HepG2 (cell line): ENCODE data around the gene CEBPA. TPM values are rescaled to one million over a fixed set of nuclear protein-coding genes. Genes with fewer than 3 reads are reported as not detected.
A peak's percentile ranks its signal among the peaks of the same experiment; 100 is the strongest.

Source experiments
- HOXA9 ChIP-seq: sonication (generic); formaldehyde crosslinking; IDR thresholded peaks from 2 replicates; pipeline ENCODE4 v1.8.1; 2022; ENCODE audit warnings: missing genetic modification reagents, mild to moderate bottlenecking, moderate library complexity, borderline replicate concordance
- IRF2 ChIP-seq: IDR thresholded peaks from 2 replicates; pipeline ENCODE4 v1.6.1; 2018; ENCODE audit warnings: missing genetic modification reagents, missing compliant biosample characterization
- KLF16 ChIP-seq, 2 experiments: sonication (generic) in 1 of 2; formaldehyde crosslinking in 1 of 2; IDR thresholded peaks; 2 replicates each; pipeline versions ENCODE4 v1.6.1 to v1.8.0; 2016 to 2023; ENCODE audit warnings: missing genetic modification reagents in 2 of 2, missing compliant biosample characterization in 1 of 2
- PAWR ChIP-seq: sonication (generic); formaldehyde crosslinking; IDR thresholded peaks from 2 replicates; pipeline ENCODE4 v1.4.0; 2020; ENCODE audit warnings: missing genetic modification reagents, mild to moderate bottlenecking, borderline replicate concordance
- RBFOX2 ChIP-seq: fragments of 200-400 bp; formaldehyde crosslinking; IDR thresholded peaks from 2 replicates; pipeline ENCODE4 v1.6.1; 2017; ENCODE audit warnings: low read depth, mild to moderate bottlenecking, low read length
- SKI ChIP-seq: fragments of 450-650 bp; IDR thresholded peaks from one replicate; pipeline ENCODE4 v1.6.1; 2018; ENCODE audit warnings: mild to moderate bottlenecking; ENCODE audit not compliant: partially characterized antibody
- SSRP1 ChIP-seq: IDR thresholded peaks from 2 replicates; pipeline ENCODE4 v1.6.1; 2016; ENCODE audit warnings: control low read depth
- ZBTB7B ChIP-seq: sonication (generic); formaldehyde crosslinking; IDR thresholded peaks from 2 replicates; pipeline ENCODE4 v1.4.0; 2020; ENCODE audit warnings: missing genetic modification reagents
- ZMYM4 ChIP-seq: sonication (generic); formaldehyde crosslinking; IDR thresholded peaks from 2 replicates; pipeline ENCODE4 v1.8.1; 2023; ENCODE audit warnings: mild to moderate bottlenecking, missing genetic modification reagents
- ZNF230 ChIP-seq: sonication (generic); formaldehyde crosslinking; IDR thresholded peaks from 2 replicates; pipeline ENCODE4 v1.4.0; 2020; ENCODE audit warnings: mild to moderate bottlenecking, missing genetic modification reagents
- ZNF557 ChIP-seq: sonication (generic); formaldehyde crosslinking; IDR thresholded peaks from 2 replicates; pipeline ENCODE4 v1.4.0; 2020; ENCODE audit warnings: missing genetic modification reagents
- ZNF780A ChIP-seq: sonication (generic); formaldehyde crosslinking; IDR thresholded peaks from 2 replicates; pipeline ENCODE4 v1.8.0; 2022; ENCODE audit warnings: mild to moderate bottlenecking, missing genetic modification reagents, moderate library complexity
- polyA plus RNA-seq, 8 experiments: library from polyadenylated mRNA; depleted of rRNA in 3 of 8; stranded (reverse) in 7 of 8; unstranded in 1 of 8; fragments of >200 nt; fragmentation: Illumina TruSeq in 4 of 8; extraction: Trizol in 4 of 8; gene quantifications; 2 replicates each; pipeline versions ENCODE4 v1.2.1 to v1.2.3, GENCODE V29; 2011 to 2016; ENCODE audit warnings: low read depth in 4 of 8, missing spikeins in 1 of 8, mixed read lengths in 1 of 8; ENCODE audit not compliant: insufficient read depth in 1 of 8
- total RNA-seq, 5 experiments: library from RNA; depleted of rRNA; stranded (reverse); fragments of >200 nt; fragmentation: Illumina TruSeq; extraction: Trizol; gene quantifications; 2 replicates each; pipeline ENCODE4 v1.2.3, GENCODE V29; 2016; ENCODE audit warnings: low read depth in 1 of 5
- TF ChIP-seq, protein P1 (sequence below): fragments of 450-650 bp; IDR thresholded peaks from 2 replicates; pipeline ENCODE4 v1.6.1; 2017; ENCODE audit warnings: mild to moderate bottlenecking
- TF ChIP-seq, protein P2 (sequence below): sonication (generic); formaldehyde crosslinking; IDR thresholded peaks from 2 replicates; pipeline ENCODE4 v1.9.0; 2022; ENCODE audit warnings: missing genetic modification reagents, mild to moderate bottlenecking, borderline replicate concordance
- TF ChIP-seq, protein P3 (sequence below): IDR thresholded peaks from 2 replicates; pipeline ENCODE4 v1.6.1; 2016; ENCODE audit warnings: low read depth, missing genetic modification reagents, missing compliant biosample characterization
- TF ChIP-seq, protein P4 (sequence below): sonication (generic); formaldehyde crosslinking; IDR thresholded peaks from 2 replicates; pipeline ENCODE4 v1.5.1; 2020; ENCODE audit warnings: mild to moderate bottlenecking, missing genetic modification reagents, moderate library complexity

The CEBPA gene
- total and polyA plus RNA-seq, 2 of the 13 experiments (the other 11 are each of a cell fraction or from before 2014, with no cell fraction given), result 24.8 to 103 TPM

DNA sequence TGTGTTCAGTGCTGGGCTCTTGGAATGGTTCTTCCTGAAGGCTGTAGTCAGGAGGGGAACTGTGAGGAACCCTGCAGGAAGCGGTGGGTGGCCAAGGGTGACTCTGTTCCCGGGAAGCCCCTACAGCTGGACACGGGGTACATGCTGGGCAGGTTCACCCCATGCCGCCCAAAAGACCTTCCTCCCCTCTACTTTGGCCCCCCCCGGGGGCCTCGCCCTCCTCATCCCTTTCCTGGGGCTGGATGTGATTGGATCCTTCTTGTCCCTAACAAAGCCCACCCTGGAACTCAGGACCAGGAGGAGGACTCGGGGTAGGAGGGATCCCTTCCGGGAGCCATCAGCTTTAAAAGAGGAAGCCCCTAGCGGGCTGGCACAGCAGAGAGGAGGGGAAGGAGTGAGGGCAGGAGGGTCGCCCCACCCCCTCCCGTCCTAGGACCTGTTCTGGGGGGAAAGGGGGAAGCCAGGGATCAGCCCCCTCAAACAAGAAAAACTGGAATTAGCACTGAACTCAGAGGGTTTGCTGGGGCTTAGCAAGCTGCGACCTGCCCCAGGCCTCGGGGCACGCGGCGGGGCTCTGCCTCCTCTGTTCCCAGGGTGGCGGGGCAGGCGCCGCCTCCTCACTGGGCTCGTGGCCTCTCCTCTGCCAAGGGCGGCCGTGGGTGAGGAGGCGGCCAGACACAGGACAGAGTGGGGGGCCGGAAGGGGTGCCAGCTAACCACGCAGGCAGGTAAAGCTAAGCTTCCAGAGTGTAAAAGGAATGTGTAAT, 4.0 kb downstream of the CEBPA start (continued):
- TF ChIP-seq, protein P1, sequence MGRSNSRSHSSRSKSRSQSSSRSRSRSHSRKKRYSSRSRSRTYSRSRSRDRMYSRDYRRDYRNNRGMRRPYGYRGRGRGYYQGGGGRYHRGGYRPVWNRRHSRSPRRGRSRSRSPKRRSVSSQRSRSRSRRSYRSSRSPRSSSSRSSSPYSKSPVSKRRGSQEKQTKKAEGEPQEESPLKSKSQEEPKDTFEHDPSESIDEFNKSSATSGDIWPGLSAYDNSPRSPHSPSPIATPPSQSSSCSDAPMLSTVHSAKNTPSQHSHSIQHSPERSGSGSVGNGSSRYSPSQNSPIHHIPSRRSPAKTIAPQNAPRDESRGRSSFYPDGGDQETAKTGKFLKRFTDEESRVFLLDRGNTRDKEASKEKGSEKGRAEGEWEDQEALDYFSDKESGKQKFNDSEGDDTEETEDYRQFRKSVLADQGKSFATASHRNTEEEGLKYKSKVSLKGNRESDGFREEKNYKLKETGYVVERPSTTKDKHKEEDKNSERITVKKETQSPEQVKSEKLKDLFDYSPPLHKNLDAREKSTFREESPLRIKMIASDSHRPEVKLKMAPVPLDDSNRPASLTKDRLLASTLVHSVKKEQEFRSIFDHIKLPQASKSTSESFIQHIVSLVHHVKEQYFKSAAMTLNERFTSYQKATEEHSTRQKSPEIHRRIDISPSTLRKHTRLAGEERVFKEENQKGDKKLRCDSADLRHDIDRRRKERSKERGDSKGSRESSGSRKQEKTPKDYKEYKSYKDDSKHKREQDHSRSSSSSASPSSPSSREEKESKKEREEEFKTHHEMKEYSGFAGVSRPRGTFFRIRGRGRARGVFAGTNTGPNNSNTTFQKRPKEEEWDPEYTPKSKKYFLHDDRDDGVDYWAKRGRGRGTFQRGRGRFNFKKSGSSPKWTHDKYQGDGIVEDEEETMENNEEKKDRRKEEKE, result no peak
- TF ChIP-seq, protein P2, sequence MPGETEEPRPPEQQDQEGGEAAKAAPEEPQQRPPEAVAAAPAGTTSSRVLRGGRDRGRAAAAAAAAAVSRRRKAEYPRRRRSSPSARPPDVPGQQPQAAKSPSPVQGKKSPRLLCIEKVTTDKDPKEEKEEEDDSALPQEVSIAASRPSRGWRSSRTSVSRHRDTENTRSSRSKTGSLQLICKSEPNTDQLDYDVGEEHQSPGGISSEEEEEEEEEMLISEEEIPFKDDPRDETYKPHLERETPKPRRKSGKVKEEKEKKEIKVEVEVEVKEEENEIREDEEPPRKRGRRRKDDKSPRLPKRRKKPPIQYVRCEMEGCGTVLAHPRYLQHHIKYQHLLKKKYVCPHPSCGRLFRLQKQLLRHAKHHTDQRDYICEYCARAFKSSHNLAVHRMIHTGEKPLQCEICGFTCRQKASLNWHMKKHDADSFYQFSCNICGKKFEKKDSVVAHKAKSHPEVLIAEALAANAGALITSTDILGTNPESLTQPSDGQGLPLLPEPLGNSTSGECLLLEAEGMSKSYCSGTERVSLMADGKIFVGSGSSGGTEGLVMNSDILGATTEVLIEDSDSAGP (CRISPR knock-in tag), result 0 out of 2 replicates have a peak, but pooled peaks have one; percentile 2
- TF ChIP-seq ZNF230 (CRISPR knock-in tag), result 0 out of 2 replicates have a peak, but pooled peaks have one; percentile 41
- TF ChIP-seq RBFOX2, result peak; percentile 80
- no peak for TF ChIP-seq ZNF780A (CRISPR knock-in tag)
- TF ChIP-seq IRF2, result no peak
- 0 out of 2 replicates have a peak, but pooled peaks have one; percentile 25 for TF ChIP-seq ZBTB7B
- TF ChIP-seq, protein P3, sequence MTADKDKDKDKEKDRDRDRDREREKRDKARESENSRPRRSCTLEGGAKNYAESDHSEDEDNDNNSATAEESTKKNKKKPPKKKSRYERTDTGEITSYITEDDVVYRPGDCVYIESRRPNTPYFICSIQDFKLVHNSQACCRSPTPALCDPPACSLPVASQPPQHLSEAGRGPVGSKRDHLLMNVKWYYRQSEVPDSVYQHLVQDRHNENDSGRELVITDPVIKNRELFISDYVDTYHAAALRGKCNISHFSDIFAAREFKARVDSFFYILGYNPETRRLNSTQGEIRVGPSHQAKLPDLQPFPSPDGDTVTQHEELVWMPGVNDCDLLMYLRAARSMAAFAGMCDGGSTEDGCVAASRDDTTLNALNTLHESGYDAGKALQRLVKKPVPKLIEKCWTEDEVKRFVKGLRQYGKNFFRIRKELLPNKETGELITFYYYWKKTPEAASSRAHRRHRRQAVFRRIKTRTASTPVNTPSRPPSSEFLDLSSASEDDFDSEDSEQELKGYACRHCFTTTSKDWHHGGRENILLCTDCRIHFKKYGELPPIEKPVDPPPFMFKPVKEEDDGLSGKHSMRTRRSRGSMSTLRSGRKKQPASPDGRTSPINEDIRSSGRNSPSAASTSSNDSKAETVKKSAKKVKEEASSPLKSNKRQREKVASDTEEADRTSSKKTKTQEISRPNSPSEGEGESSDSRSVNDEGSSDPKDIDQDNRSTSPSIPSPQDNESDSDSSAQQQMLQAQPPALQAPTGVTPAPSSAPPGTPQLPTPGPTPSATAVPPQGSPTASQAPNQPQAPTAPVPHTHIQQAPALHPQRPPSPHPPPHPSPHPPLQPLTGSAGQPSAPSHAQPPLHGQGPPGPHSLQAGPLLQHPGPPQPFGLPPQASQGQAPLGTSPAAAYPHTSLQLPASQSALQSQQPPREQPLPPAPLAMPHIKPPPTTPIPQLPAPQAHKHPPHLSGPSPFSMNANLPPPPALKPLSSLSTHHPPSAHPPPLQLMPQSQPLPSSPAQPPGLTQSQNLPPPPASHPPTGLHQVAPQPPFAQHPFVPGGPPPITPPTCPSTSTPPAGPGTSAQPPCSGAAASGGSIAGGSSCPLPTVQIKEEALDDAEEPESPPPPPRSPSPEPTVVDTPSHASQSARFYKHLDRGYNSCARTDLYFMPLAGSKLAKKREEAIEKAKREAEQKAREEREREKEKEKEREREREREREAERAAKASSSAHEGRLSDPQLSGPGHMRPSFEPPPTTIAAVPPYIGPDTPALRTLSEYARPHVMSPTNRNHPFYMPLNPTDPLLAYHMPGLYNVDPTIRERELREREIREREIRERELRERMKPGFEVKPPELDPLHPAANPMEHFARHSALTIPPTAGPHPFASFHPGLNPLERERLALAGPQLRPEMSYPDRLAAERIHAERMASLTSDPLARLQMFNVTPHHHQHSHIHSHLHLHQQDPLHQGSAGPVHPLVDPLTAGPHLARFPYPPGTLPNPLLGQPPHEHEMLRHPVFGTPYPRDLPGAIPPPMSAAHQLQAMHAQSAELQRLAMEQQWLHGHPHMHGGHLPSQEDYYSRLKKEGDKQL (CRISPR knock-in tag), result no peak
- no peak for TF ChIP-seq ZNF557
- TF ChIP-seq SKI, result no peak
- TF ChIP-seq ZMYM4 (CRISPR knock-in tag), result 0 out of 2 replicates have a peak, but pooled peaks have one; percentile 6
- 0 out of 2 replicates have a peak, but pooled peaks have one; percentile 26 for TF ChIP-seq SSRP1 (CRISPR knock-in tag)
- no peak for TF ChIP-seq HOXA9
- TF ChIP-seq, protein P4, sequence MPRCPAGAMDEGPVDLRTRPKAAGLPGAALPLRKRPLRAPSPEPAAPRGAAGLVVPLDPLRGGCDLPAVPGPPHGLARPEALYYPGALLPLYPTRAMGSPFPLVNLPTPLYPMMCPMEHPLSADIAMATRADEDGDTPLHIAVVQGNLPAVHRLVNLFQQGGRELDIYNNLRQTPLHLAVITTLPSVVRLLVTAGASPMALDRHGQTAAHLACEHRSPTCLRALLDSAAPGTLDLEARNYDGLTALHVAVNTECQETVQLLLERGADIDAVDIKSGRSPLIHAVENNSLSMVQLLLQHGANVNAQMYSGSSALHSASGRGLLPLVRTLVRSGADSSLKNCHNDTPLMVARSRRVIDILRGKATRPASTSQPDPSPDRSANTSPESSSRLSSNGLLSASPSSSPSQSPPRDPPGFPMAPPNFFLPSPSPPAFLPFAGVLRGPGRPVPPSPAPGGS (CRISPR knock-in tag), result no peak
- TF ChIP-seq KLF16 (CRISPR knock-in tag; IDR thresholded peaks at IDR 0.05), result 0 out of 4 replicates have a peak, but pooled peaks of 1 of the 2 experiments have one; percentile 18
- TF ChIP-seq PAWR (CRISPR knock-in tag), result no peak
